Stimulated activated naive CD4-positive, alpha-beta T cell treated with Interleukin-2 at 50 U/mL for 16 hours (primary cell): ENCODE results near the gene KRT2.

Experiments
- DNase-seq: peaks from one replicate; lab custom pipeline; 2025; lab: John Stamatoyannopoulos, UW

Gene KRT2

GRCh38 chr12:52651726-52652261, at the start of gene KRT2:
KRT2 (minus strand) TSS chr12:52652211; CDS start chr12:52652142, 69 bp downstream.
- no peak for DNase-seq

- DNase-seq = no peak
Observed at GRCh38 chr12:52701281-52701680, 49.3 kb upstream of the KRT2 start.

GRCh38 chr12:52699960-52700359, 47.9 kb upstream of the KRT2 start:
- no peak for DNase-seq

- DNase-seq = no peak
Observed at GRCh38 chr12:52699373-52699772, 47.4 kb upstream of the KRT2 start.

- DNase-seq = no peak
Observed at GRCh38 chr12:52698651-52699340, 46.8 kb upstream of the KRT2 start.

GRCh38 chr12:52697058-52697582, 45.1 kb upstream of the KRT2 start:
- no peak for DNase-seq

GRCh38 chr12:52696588-52696987, 44.6 kb upstream of the KRT2 start:
- no peak for DNase-seq

GRCh38 chr12:52695039-52695438, 43.0 kb upstream of the KRT2 start:
- DNase-seq = no peak

GRCh38 chr12:52694151-52694550, 42.1 kb upstream of the KRT2 start:
- no peak for DNase-seq

GRCh38 chr12:52693261-52693660, 41.2 kb upstream of the KRT2 start:
- DNase-seq = no peak

GRCh38 chr12:52692254-52692653, 40.2 kb upstream of the KRT2 start:
- no peak for DNase-seq

- DNase-seq = no peak
Observed at GRCh38 chr12:52691841-52692150, 39.8 kb upstream of the KRT2 start.

- DNase-seq = peak; percentile 35
Observed at GRCh38 chr12:52691076-52691840, 39.2 kb upstream of the KRT2 start.

GRCh38 chr12:52690351-52691075, 38.5 kb upstream of the KRT2 start:
- no peak for DNase-seq

- no peak for DNase-seq
Observed at GRCh38 chr12:52689936-52690335, 37.9 kb upstream of the KRT2 start.

- DNase-seq = no peak
Observed at GRCh38 chr12:52689239-52689638, 37.2 kb upstream of the KRT2 start.

- no peak for DNase-seq
Observed at GRCh38 chr12:52688481-52688880, 36.5 kb upstream of the KRT2 start.

- no peak for DNase-seq
Observed at GRCh38 chr12:52687497-52688385, 35.7 kb upstream of the KRT2 start.

- DNase-seq = no peak
Observed at GRCh38 chr12:52686756-52687487, 34.9 kb upstream of the KRT2 start.

GRCh38 chr12:52686063-52686462, 34.1 kb upstream of the KRT2 start:
- DNase-seq = no peak

- DNase-seq = no peak
Observed at GRCh38 chr12:52685406-52685890, 33.4 kb upstream of the KRT2 start.
